Breast epithelium (tissue), 4 donors: Measurements from ENCODE around the gene FRMD4A. TPM values are rescaled to one million over a fixed set of nuclear protein-coding genes. Genes with fewer than 3 reads are reported as not detected.

Source experiments
- DNase-seq, 2 donors: peaks; one replicate each; pipeline ENCODE4 v3.0.0-alpha.2; 2019; ENCODE audit warnings: low spot score in 2 of 2
- H3K27ac ChIP-seq, 2 donors: fragments of 200-600 bp; sonication (generic) in 1 of 2; one replicate each; pipeline ENCODE4 v1.5.1; 2016 to 2019; ENCODE audit warnings: mild to moderate bottlenecking in 1 of 2
- H3K27me3 ChIP-seq, 2 donors: fragments of 200-600 bp; sonication (generic) in 1 of 2; one replicate each; pipeline versions ENCODE4 v1.5.1 to v1.6.0; 2017 to 2019; ENCODE audit warnings: control low read depth in 1 of 2, mild to moderate bottlenecking in 1 of 2
- H3K36me3 ChIP-seq: fragments of 200-600 bp; one replicate; pipeline ENCODE4 v1.5.1; 2019
- H3K4me1 ChIP-seq, 2 donors: fragments of 200-600 bp; sonication (generic); one replicate each; pipeline ENCODE4 v1.5.1; 2016 to 2019; ENCODE audit warnings: control low read depth in 1 of 2
- H3K4me3 ChIP-seq, 3 donors: fragments of 200-600 bp; sonication (generic); 1 replicate in 2 of 3; 2 replicates in 1 of 3; pipeline ENCODE4 v1.5.1; 2016 to 2019; ENCODE audit warnings: mild to moderate bottlenecking in 3 of 3, moderate library complexity in 2 of 3
- H3K9me3 ChIP-seq, 2 donors: fragments of 200-600 bp; sonication (generic) in 1 of 2; one replicate each; pipeline ENCODE4 v1.5.1; 2016 to 2019; ENCODE audit warnings: control low read depth in 1 of 2
- POLR2A ChIP-seq: fragments of 450-650 bp; IDR thresholded peaks from one replicate; pipeline ENCODE4 v1.6.1; 2016; ENCODE audit warnings: antibody characterized with exemption, mild to moderate bottlenecking, moderate library complexity
- POLR2AphosphoS5 ChIP-seq, 3 donors: sonication (generic); formaldehyde crosslinking; IDR thresholded peaks; one replicate each; pipeline ENCODE4 v1.6.1; 2017; ENCODE audit warnings: antibody characterized with exemption in 3 of 3
- intact Hi-C: fragments of 100-400 bp; cut with DNase I; formaldehyde crosslinking; loops from one replicate; pipeline ENCODE4 v1.15.1; 2023; ENCODE audit warnings: low total_unique reads
- total RNA-seq, 3 donors: library from RNA; depleted of rRNA; stranded (reverse); fragments of >200 nt; gene quantifications; one replicate each; pipeline ENCODE4 v1.1.0, GENCODE V29; 2016
- TF ChIP-seq, protein P1 (sequence below), 3 donors: fragments of 450-650 bp; IDR thresholded peaks; one replicate each; pipeline ENCODE4 v1.5.1; 2016 to 2017; ENCODE audit warnings: antibody characterized with exemption in 3 of 3, mild to moderate bottlenecking in 3 of 3, moderate library complexity in 3 of 3

The FRMD4A gene
- total RNA-seq, 3 donors from 2014 or later: 27.5 to 107 (median 34.4) TPM

DNA sequence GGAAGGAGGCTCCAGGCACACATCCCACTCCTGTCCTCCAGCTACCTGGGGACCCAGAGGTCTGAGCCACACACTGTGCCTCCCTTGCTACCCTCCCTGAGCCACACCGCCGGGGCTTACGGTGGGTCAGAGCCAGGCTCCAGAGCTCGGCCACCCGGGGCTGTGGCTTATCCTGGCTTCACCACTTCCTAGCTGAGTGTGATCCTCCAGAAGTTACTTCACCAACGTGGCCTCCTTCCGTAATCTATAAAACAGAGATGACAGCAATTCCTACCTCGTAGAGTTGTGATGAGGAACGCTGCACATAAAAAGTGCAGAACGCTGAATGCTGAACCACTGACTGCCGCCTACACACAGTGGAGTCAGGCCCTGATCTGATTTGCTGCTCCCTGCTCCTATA, 458.9 kb downstream of the FRMD4A start:
- no peak for DNase-seq
- H3K4me1 ChIP-seq: no peaks in the 10 kb centered on the region
- no peak overlapping the region for H3K4me3 ChIP-seq
- no peaks in the 10 kb centered on the region for H3K36me3 ChIP-seq
- intact Hi-C loops: no loop called here
- no peaks in the 10 kb centered on the region for H3K9me3 ChIP-seq
- no peak overlapping the region for H3K27ac ChIP-seq
- TF ChIP-seq POLR2A (no peak), POLR2AphosphoS5 (IDR thresholded peaks at IDR 0.05) (no peak)
- TF ChIP-seq, protein P1, sequence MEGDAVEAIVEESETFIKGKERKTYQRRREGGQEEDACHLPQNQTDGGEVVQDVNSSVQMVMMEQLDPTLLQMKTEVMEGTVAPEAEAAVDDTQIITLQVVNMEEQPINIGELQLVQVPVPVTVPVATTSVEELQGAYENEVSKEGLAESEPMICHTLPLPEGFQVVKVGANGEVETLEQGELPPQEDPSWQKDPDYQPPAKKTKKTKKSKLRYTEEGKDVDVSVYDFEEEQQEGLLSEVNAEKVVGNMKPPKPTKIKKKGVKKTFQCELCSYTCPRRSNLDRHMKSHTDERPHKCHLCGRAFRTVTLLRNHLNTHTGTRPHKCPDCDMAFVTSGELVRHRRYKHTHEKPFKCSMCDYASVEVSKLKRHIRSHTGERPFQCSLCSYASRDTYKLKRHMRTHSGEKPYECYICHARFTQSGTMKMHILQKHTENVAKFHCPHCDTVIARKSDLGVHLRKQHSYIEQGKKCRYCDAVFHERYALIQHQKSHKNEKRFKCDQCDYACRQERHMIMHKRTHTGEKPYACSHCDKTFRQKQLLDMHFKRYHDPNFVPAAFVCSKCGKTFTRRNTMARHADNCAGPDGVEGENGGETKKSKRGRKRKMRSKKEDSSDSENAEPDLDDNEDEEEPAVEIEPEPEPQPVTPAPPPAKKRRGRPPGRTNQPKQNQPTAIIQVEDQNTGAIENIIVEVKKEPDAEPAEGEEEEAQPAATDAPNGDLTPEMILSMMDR (IDR thresholded peaks at IDR 0.05): no peak
- no peaks in the 10 kb centered on the region for H3K27me3 ChIP-seq

DNA sequence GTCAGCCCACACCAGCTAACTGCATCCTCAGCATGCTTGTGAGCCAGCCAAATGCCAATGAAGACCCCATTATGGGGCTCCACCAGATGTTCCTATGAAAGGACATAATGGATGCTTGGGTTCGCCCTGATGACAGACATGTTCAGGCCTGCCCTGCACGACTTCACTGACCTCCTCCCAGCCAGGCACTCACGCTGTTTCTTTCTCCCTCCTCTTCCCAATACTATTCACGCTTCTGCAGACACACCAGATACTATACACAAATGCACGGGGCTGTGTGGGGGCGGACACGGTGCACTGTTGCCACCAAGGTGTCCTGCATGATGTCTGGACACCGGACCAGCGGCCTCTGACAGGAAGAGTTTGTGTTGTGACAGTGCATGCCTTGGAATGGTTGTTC, 459.7 kb downstream of the FRMD4A start:
- TF ChIP-seq POLR2A (no peak), POLR2AphosphoS5 (IDR thresholded peaks at IDR 0.05) (no peak)
- TF ChIP-seq, protein P1 (IDR thresholded peaks at IDR 0.05): no peak
- DNase-seq: no peak
- Histone ChIP-seq H3K36me3 (no peaks in the 10 kb centered on the region), H3K9me3 (no peaks in the 10 kb centered on the region), H3K4me3 (no peak overlapping the region), H3K4me1 (no peaks in the 10 kb centered on the region), H3K27me3 (no peaks in the 10 kb centered on the region), H3K27ac (no peak overlapping the region)
- intact Hi-C loops: no loop called here

DNA sequence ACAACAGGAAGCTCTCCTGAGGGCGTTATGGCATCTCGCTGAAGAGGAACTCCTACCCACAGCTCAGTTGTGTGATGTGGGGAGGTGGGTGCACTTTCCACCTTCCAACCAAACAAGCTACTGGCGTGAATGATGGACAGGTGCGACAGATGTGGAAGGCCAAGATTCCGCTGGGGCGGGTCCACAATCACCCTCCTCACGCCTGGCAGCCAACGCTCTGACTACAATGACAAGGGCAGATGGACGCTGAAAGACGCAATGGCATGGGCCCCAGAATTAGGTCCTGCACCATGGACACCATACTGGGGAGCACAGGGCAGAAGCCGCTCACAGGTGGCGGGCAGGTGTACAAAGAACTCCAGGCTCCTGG, 461.4 kb downstream of the FRMD4A start:
- no peaks in the 10 kb centered on the region for H3K9me3 ChIP-seq
- TF ChIP-seq POLR2AphosphoS5 (IDR thresholded peaks at IDR 0.05) (no peak), POLR2A (no peak)
- TF ChIP-seq, protein P1 (IDR thresholded peaks at IDR 0.05): no peak

DNA sequence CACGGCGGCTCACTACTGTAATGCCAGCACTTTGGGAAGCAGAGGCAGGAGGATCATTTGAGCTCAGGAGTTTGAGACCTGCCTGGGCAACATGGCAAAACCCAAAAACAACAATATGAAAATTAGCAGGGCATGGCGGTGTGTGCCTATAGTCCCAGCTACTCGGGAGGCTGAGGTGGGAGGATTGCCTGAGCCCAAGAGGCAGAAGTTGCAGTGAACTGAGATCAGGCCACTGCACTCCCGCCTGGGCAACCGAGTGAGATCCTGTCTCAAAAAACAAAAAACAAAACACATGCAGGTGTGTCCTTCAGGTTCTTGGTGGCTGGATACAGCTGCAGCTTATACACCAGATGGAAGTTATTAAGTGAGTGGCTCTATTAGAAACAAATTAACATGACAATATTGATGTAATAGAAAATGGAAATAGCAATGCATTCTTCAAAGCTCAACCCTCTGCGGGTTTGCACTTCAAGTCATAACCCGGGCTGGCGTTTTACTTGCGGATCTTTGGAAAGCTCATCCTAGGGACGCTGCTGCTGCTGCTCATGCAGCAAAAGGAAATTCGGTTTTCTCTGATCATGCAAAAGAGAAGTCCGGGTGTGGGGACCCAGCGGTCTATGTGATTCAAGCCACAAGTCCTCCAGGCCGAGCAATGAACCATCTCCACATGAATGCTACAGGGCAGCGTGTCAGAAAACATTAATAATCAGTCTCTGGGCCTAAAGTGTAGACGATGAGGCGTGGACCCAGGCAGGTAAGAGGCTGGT, 462.0 kb downstream of the FRMD4A start:
- Histone ChIP-seq H3K36me3 (no peaks in the 10 kb centered on the region), H3K4me1 (no peaks in the 10 kb centered on the region), H3K4me3 (no peak overlapping the region), H3K27ac (no peak overlapping the region), H3K27me3 (no peaks in the 10 kb centered on the region), H3K9me3 (no peaks in the 10 kb centered on the region)
- TF ChIP-seq POLR2AphosphoS5 (IDR thresholded peaks at IDR 0.05): no peak
- TF ChIP-seq, protein P1 (IDR thresholded peaks at IDR 0.05): no peak
- no peak for TF ChIP-seq POLR2A
- intact Hi-C loops: no loop called here
- DNase-seq: no peak

More for the DNA sequence above, 461.4 kb downstream of the FRMD4A start:
- H3K27ac ChIP-seq: no peak overlapping the region
- no peak for DNase-seq
- H3K36me3 ChIP-seq: no peaks in the 10 kb centered on the region
- intact Hi-C loops: no loop called here
- H3K4me3 ChIP-seq: no peak overlapping the region
- no peaks in the 10 kb centered on the region for H3K27me3 ChIP-seq
- H3K4me1 ChIP-seq: no peaks in the 10 kb centered on the region

DNA sequence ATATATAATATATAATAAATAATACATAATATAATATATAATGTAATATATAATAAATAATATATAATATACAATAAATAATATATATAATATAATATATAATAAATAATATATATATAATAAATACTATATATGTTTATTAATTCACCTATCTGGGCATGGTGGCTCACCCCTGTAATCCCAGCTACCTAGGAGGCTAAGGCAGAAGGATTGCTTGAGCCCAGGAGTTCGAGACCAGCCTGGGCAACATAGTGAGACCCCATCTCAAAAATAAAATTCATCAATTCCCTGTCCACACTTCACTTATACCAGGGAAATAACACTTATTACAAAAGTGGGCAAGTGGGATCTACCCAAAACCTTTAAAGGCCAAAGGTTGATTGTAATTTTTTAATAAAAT, 462.9 kb downstream of the FRMD4A start:
- DNase-seq: no peak
- Histone ChIP-seq H3K9me3 (no peaks in the 10 kb centered on the region), H3K27ac (no peak overlapping the region), H3K27me3 (no peaks in the 10 kb centered on the region), H3K4me3 (no peak overlapping the region), H3K36me3 (no peaks in the 10 kb centered on the region), H3K4me1 (no peaks in the 10 kb centered on the region)
- intact Hi-C loops: no loop called here
- TF ChIP-seq POLR2AphosphoS5 (IDR thresholded peaks at IDR 0.05): no peak
- TF ChIP-seq, protein P1 (IDR thresholded peaks at IDR 0.05): no peak
- TF ChIP-seq POLR2A: no peak
